HepG2 (cell line): Measurements from ENCODE around the gene ZNF444. TPM values are rescaled to one million over a fixed set of nuclear protein-coding genes. Genes with fewer than 3 reads are reported as not detected.

Source experiments
- CBX2 ChIP-seq, 2 experiments: fragments of 200-600 bp in 1 of 2; sonication (generic); formaldehyde crosslinking in 1 of 2; IDR thresholded peaks; 2 replicates each; pipeline versions ENCODE4 v1.7.0 to v1.8.1; 2018 to 2022; ENCODE audit warnings: low read depth in 2 of 2, low read length in 1 of 2, mild to moderate bottlenecking in 1 of 2, missing genetic modification reagents in 1 of 2
- CREM ChIP-seq, 2 experiments: sonication (generic) in 1 of 2; formaldehyde crosslinking in 1 of 2; IDR thresholded peaks; 2 replicates each; pipeline versions ENCODE4 v1.4.0 to v1.6.1; 2016 to 2020; ENCODE audit warnings: antibody characterized with exemption in 1 of 2, mild to moderate bottlenecking in 1 of 2, missing genetic modification reagents in 1 of 2
- FLYWCH1 ChIP-seq: sonication (generic); formaldehyde crosslinking; IDR thresholded peaks from 2 replicates; pipeline ENCODE4 v1.8.1; 2023; ENCODE audit warnings: mild to moderate bottlenecking, missing genetic modification reagents
- HDAC2 ChIP-seq: sonication (generic); formaldehyde crosslinking; IDR thresholded peaks from 2 replicates; pipeline ENCODE4 v1.4.0; 2020; ENCODE audit warnings: missing genetic modification reagents
- JUND ChIP-seq: sonication (generic); formaldehyde crosslinking; IDR thresholded peaks from 2 replicates; pipeline ENCODE4 v1.8.0; 2022; ENCODE audit warnings: mild to moderate bottlenecking, missing genetic modification reagents
- MAFF ChIP-seq: IDR thresholded peaks from 2 replicates; pipeline ENCODE4 v1.6.1; 2011; ENCODE audit warnings: low read depth, low read length, improper control_type of control experiment
- MED1 ChIP-seq: sonication (generic); formaldehyde crosslinking; IDR thresholded peaks from 2 replicates; pipeline ENCODE4 v1.4.0; 2020; ENCODE audit warnings: missing genetic modification reagents
- NR3C1 ChIP-seq: sonication (generic); formaldehyde crosslinking; IDR thresholded peaks from 2 replicates; pipeline ENCODE4 v1.4.0; 2020; ENCODE audit warnings: missing genetic modification reagents
- RFXAP ChIP-seq: sonication (generic); formaldehyde crosslinking; IDR thresholded peaks from 2 replicates; pipeline ENCODE4 v1.4.0; 2020; ENCODE audit warnings: missing genetic modification reagents, borderline replicate concordance
- SAP130 ChIP-seq: IDR thresholded peaks from 2 replicates; pipeline ENCODE4 v1.6.1; 2016; ENCODE audit warnings: low read depth
- SPEN ChIP-seq: sonication (generic); formaldehyde crosslinking; IDR thresholded peaks from 2 replicates; pipeline ENCODE4 v1.5.1; 2020; ENCODE audit warnings: low read depth, mild to moderate bottlenecking, missing genetic modification reagents
- SSRP1 ChIP-seq: IDR thresholded peaks from 2 replicates; pipeline ENCODE4 v1.6.1; 2016; ENCODE audit warnings: control low read depth
- SUZ12 ChIP-seq: fragments of 150-350 bp; IDR thresholded peaks from 2 replicates; pipeline ENCODE4 v1.6.1; 2014; ENCODE audit warnings: low read depth, low read length
- WIZ ChIP-seq: sonication (generic); formaldehyde crosslinking; IDR thresholded peaks from 2 replicates; pipeline ENCODE4 v1.5.1; 2020; ENCODE audit warnings: mild to moderate bottlenecking, missing genetic modification reagents
- XRCC5 ChIP-seq: fragments of 200-400 bp; formaldehyde crosslinking; optimal IDR thresholded peaks from 2 replicates; pipeline ENCODE3; 2017; ENCODE audit warnings: mild to moderate bottlenecking, low read length
- YY1 ChIP-seq: IDR thresholded peaks from 2 replicates; pipeline ENCODE4 v1.6.1; 2011; ENCODE audit warnings: low read length, low read depth, moderate library complexity, mild to moderate bottlenecking; ENCODE audit not compliant: insufficient read depth, insufficient replicate concordance
- ZBTB26 ChIP-seq: IDR thresholded peaks from 2 replicates; pipeline ENCODE4 v1.6.1; 2016; ENCODE audit warnings: missing compliant biosample characterization, missing genetic modification reagents, borderline replicate concordance
- ZNF256 ChIP-seq: sonication (generic); formaldehyde crosslinking; conservative IDR thresholded peaks from 2 replicates; pipeline ENCODE4 v1.4.0; 2020; ENCODE audit warnings: missing genetic modification reagents
- ZNF598 ChIP-seq: sonication (generic); formaldehyde crosslinking; IDR thresholded peaks from 2 replicates; pipeline ENCODE4 v1.5.1; 2020; ENCODE audit warnings: mild to moderate bottlenecking, missing genetic modification reagents, borderline replicate concordance
- ZNF614 ChIP-seq: IDR thresholded peaks from 2 replicates; pipeline ENCODE4 v1.6.1; 2018; ENCODE audit warnings: missing biosample characterization, missing genetic modification reagents, inconsistent platforms, borderline replicate concordance
- ZNF720 ChIP-seq: sonication (generic); formaldehyde crosslinking; IDR thresholded peaks from 2 replicates; pipeline ENCODE4 v1.4.0; 2020; ENCODE audit warnings: missing genetic modification reagents
- ZNF772 ChIP-seq: sonication (generic); formaldehyde crosslinking; IDR thresholded peaks from 2 replicates; pipeline ENCODE4 v1.5.0; 2020; ENCODE audit warnings: mild to moderate bottlenecking, missing genetic modification reagents
- ZNF790 ChIP-seq: sonication (generic); formaldehyde crosslinking; IDR thresholded peaks from 2 replicates; pipeline ENCODE4 v1.8.0; 2022; ENCODE audit warnings: missing genetic modification reagents, mild to moderate bottlenecking, borderline replicate concordance
- polyA plus RNA-seq, 8 experiments: library from polyadenylated mRNA; depleted of rRNA in 3 of 8; stranded (reverse) in 7 of 8; unstranded in 1 of 8; fragments of >200 nt; fragmentation: Illumina TruSeq in 4 of 8; extraction: Trizol in 4 of 8; gene quantifications; 2 replicates each; pipeline versions ENCODE4 v1.2.1 to v1.2.3, GENCODE V29; 2011 to 2016; ENCODE audit warnings: low read depth in 4 of 8, missing spikeins in 1 of 8, mixed read lengths in 1 of 8; ENCODE audit not compliant: insufficient read depth in 1 of 8
- total RNA-seq, 5 experiments: library from RNA; depleted of rRNA; stranded (reverse); fragments of >200 nt; fragmentation: Illumina TruSeq; extraction: Trizol; gene quantifications; 2 replicates each; pipeline ENCODE4 v1.2.3, GENCODE V29; 2016; ENCODE audit warnings: low read depth in 1 of 5
- TF ChIP-seq, protein P1 (sequence below): sonication (generic); formaldehyde crosslinking; IDR thresholded peaks from 2 replicates; pipeline ENCODE4 v1.8.0; 2022; ENCODE audit warnings: missing genetic modification reagents, mild to moderate bottlenecking, borderline replicate concordance
- TF ChIP-seq, protein P2 (sequence below): IDR thresholded peaks from 2 replicates; pipeline ENCODE4 v1.6.1; 2016; ENCODE audit warnings: control low read depth

ZNF444 gene
- total and polyA plus RNA-seq, 2 of the 13 experiments (the other 11 are each of a cell fraction or from before 2014, with no cell fraction given) = 27.4 to 30.3 TPM

DNA sequence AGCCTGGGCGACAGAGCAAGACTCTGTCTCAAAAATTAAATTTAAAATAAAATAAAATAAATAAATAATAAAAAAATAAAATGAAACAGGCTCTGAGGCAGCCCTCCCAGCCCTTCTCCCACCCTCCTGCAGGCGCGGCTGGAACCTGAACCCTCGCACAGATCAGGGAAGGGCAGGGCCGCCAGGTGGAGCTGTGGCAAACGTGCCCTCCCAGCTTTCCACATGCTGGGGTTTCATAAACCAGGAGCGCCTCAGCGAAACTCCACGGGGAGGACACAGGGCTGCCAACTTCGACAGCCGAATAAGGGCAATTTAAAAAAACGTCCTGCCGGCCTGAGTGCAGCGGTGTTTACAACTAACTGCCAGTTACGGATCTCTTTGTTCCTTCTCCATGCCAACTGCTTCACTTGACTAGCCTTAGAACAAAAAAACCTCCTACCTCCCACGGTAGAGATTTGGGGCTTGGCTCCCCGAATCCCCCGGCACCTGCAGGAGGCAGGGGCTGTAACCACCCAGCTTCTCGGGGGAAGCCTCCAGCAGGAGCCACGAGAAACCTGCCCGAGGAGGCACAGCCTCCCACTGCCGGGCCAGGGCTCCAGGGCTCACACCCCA, 35.9 kb upstream of the ZNF444 start (continued):
- TF ChIP-seq, protein P1, sequence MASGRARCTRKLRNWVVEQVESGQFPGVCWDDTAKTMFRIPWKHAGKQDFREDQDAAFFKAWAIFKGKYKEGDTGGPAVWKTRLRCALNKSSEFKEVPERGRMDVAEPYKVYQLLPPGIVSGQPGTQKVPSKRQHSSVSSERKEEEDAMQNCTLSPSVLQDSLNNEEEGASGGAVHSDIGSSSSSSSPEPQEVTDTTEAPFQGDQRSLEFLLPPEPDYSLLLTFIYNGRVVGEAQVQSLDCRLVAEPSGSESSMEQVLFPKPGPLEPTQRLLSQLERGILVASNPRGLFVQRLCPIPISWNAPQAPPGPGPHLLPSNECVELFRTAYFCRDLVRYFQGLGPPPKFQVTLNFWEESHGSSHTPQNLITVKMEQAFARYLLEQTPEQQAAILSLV (CRISPR knock-in tag) = no peak
- TF ChIP-seq FLYWCH1 (CRISPR knock-in tag) = no peak
- TF ChIP-seq ZNF598 = no peak
- no peak for TF ChIP-seq CREM (IDR thresholded peaks at IDR 0.05)
- no peak for TF ChIP-seq CREM (CRISPR knock-in tag; IDR thresholded peaks at IDR 0.05)
- TF ChIP-seq ZNF772 (CRISPR knock-in tag) = 0 out of 2 replicates have a peak, but pooled peaks have one; percentile 33
- TF ChIP-seq ZBTB26 = no peak
- no peak for TF ChIP-seq SSRP1 (CRISPR knock-in tag)
- TF ChIP-seq SPEN (CRISPR knock-in tag) = peak; percentile 24; the same call in 1 of the 2 replicates
- TF ChIP-seq SUZ12 = no peak
- TF ChIP-seq NR3C1 = no peak
- TF ChIP-seq WIZ (CRISPR knock-in tag) = no peak
- peak; percentile 35 for TF ChIP-seq YY1
- no peak for TF ChIP-seq ZNF790 (CRISPR knock-in tag)
- peak; percentile 69 for TF ChIP-seq XRCC5
- TF ChIP-seq ZNF614 (CRISPR knock-in tag) = 0 out of 2 replicates have a peak, but pooled peaks have one; percentile 52
- TF ChIP-seq SAP130 (CRISPR knock-in tag) = peak; percentile 80
- TF ChIP-seq MED1 (CRISPR knock-in tag) = peak; percentile 59
- no peak for TF ChIP-seq ZNF720 (CRISPR knock-in tag)
- TF ChIP-seq JUND (CRISPR knock-in tag) = no peak
- TF ChIP-seq MAFF = no peak
- TF ChIP-seq HDAC2 (CRISPR knock-in tag) = no peak
- no peak for TF ChIP-seq CBX2 (IDR thresholded peaks at IDR 0.05; ENCODE audit: low read depth, low read length)
- TF ChIP-seq CBX2 (CRISPR knock-in tag; IDR thresholded peaks at IDR 0.05; ENCODE audit: low read depth) = no peak
- TF ChIP-seq, protein P2, sequence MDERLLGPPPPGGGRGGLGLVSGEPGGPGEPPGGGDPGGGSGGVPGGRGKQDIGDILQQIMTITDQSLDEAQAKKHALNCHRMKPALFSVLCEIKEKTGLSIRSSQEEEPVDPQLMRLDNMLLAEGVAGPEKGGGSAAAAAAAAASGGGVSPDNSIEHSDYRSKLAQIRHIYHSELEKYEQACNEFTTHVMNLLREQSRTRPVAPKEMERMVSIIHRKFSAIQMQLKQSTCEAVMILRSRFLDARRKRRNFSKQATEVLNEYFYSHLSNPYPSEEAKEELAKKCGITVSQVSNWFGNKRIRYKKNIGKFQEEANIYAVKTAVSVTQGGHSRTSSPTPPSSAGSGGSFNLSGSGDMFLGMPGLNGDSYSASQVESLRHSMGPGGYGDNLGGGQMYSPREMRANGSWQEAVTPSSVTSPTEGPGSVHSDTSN (CRISPR knock-in tag) = no peak
- TF ChIP-seq RFXAP (CRISPR knock-in tag) = no peak
- no peak for TF ChIP-seq ZNF256
